Gastrocnemius medialis (tissue), 4 donors: Measurements from ENCODE around the gene POLR3C. TPM values are rescaled to one million over a fixed set of nuclear protein-coding genes. Genes with fewer than 3 reads are reported as not detected.

Experiments used
- ATAC-seq, 2 donors: fragments of 150-250 bp; one replicate each; pipeline ENCODE4 v1.9.1; 2016
- DNase-seq, 2 donors: peaks; one replicate each; pipeline ENCODE4 v3.0.0-alpha.2; 2019
- H3K27ac ChIP-seq, 4 donors: fragments of 200-600 bp; sonication (generic); 1 replicate in 1 of 4; 2 replicates in 3 of 4; pipeline ENCODE4 v1.5.1; 2016 to 2018; ENCODE audit warnings: mild to moderate bottlenecking in 2 of 4, moderate library complexity in 1 of 4
- H3K27me3 ChIP-seq, 3 donors: fragments of 200-600 bp; sonication (generic) in 2 of 3; 1 replicate in 1 of 3; 2 replicates in 2 of 3; pipeline versions ENCODE4 v1.5.1 to v1.6.0; 2016 to 2019; ENCODE audit warnings: mild to moderate bottlenecking in 1 of 3, moderate library complexity in 1 of 3
- H3K36me3 ChIP-seq, 2 donors: fragments of 200-600 bp; sonication (generic) in 1 of 2; one replicate each; pipeline ENCODE4 v1.5.1; 2017 to 2018
- H3K4me1 ChIP-seq, 2 donors: fragments of 200-600 bp; sonication (generic) in 1 of 2; one replicate each; pipeline ENCODE4 v1.5.1; 2016 to 2017; ENCODE audit warnings: mild to moderate bottlenecking in 2 of 2
- H3K4me3 ChIP-seq, 4 donors: fragments of 200-600 bp; sonication (generic) in 3 of 4; 1 replicate in 1 of 4; 2 replicates in 3 of 4; pipeline ENCODE4 v1.5.1; 2016 to 2019; ENCODE audit warnings: mild to moderate bottlenecking in 2 of 4
- H3K9me3 ChIP-seq, 3 donors: fragments of 200-600 bp; sonication (generic) in 2 of 3; 1 replicate in 1 of 3; 2 replicates in 2 of 3; pipeline ENCODE4 v1.5.1; 2016 to 2019
- CTCF ChIP-seq, 5 experiments: fragments of 450-650 bp in 3 of 5; fragments of 200-600 bp in 2 of 5; sonication (generic) in 2 of 5; IDR thresholded peaks in 4 of 5; conservative IDR thresholded peaks in 1 of 5; 1 replicate in 4 of 5; 2 replicates in 1 of 5; pipeline ENCODE4 v1.5.1; 2016 to 2019; ENCODE audit warnings: antibody characterized with exemption in 5 of 5, mild to moderate bottlenecking in 3 of 5, moderate library complexity in 3 of 5
- POLR2A ChIP-seq, 2 donors: fragments of 450-650 bp; IDR thresholded peaks; one replicate each; pipeline ENCODE4 v1.6.1; 2017; ENCODE audit warnings: antibody characterized with exemption in 2 of 2, mild to moderate bottlenecking in 2 of 2, moderate library complexity in 2 of 2
- in situ Hi-C, 4 donors: fragments of 200-750 bp; cut with MboI; loops; one replicate each; pipeline versions ENCODE4 v1.15.0 to v1.8.0; 2017; ENCODE audit warnings: low sequenced_read_pairs in 4 of 4
- intact Hi-C: fragments of 100-400 bp; cut with DNase I; formaldehyde crosslinking; loops from one replicate; pipeline ENCODE4 v1.15.1; 2023; ENCODE audit warnings: low total_unique reads
- total RNA-seq, 4 donors: library from RNA; depleted of rRNA; stranded (reverse); fragments of >200 nt; gene quantifications; one replicate each; pipeline versions ENCODE4 v1.1.0 to v1.2.3, GENCODE V29; 2016

The POLR3C gene
- total RNA-seq, 4 donors from 2014 or later = 23.0 to 27.8 (median 26.4) TPM

GRCh38 chr1:145782272-145783099 is 41.5 kb upstream of the POLR3C start:
- peaks cover 56 to 59% of the 10 kb centered on the region in 2 donors for H3K4me1 ChIP-seq
- peak; percentile 58 to 67 for ATAC-seq
- in situ Hi-C loops (no loop called here), intact Hi-C loops (no loop called here)
- H3K9me3 ChIP-seq = no peaks in the 10 kb centered on the region
- peaks cover 0 to 5% of the 10 kb centered on the region in 2 donors for H3K36me3 ChIP-seq
- TF ChIP-seq CTCF (IDR thresholded peaks at IDR 0.05 in 4 of 5, conservative IDR thresholded peaks at IDR 0.05 in 1 of 5) = no peak
- no peak for TF ChIP-seq POLR2A (IDR thresholded peaks at IDR 0.05)
- DNase-seq = no peak
- no peaks in the 10 kb centered on the region for H3K27me3 ChIP-seq
- H3K4me3 ChIP-seq = peak overlapping the region; percentile 7 to 58 (median 34)
- H3K27ac ChIP-seq = peak overlapping the region; percentile 77 to 86 (median 84)

- ATAC-seq (peak; percentile 29 to 38), DNase-seq (no peak)
- peak overlapping the region; percentile 7 to 58 (median 34) for H3K4me3 ChIP-seq
- peaks cover 43 to 46% of the 10 kb centered on the region in 2 donors for H3K4me1 ChIP-seq
- intact Hi-C loops (no loop called here), in situ Hi-C loops (no loop called here)
- H3K27me3 ChIP-seq = no peaks in the 10 kb centered on the region
- no peaks in the 10 kb centered on the region for H3K9me3 ChIP-seq
- peak overlapping the region; percentile 77 to 86 (median 84) for H3K27ac ChIP-seq
- TF ChIP-seq POLR2A (IDR thresholded peaks at IDR 0.05) (peak in 1 of 2 donors; percentile 67), CTCF (IDR thresholded peaks at IDR 0.05 in 4 of 5, conservative IDR thresholded peaks at IDR 0.05 in 1 of 5) (no peak)
- H3K36me3 ChIP-seq = peaks cover 0 to 11% of the 10 kb centered on the region in 2 donors
Observed at GRCh38 chr1:145784409-145784808, 39.6 kb upstream of the POLR3C start.

- in situ Hi-C loops = no loop called here
- intact Hi-C loops = no loop called here
- H3K4me1 ChIP-seq = peaks cover 42 to 44% of the 10 kb centered on the region in 2 donors
Observed at GRCh38 chr1:145785547-145785946, 38.5 kb upstream of the POLR3C start.

GRCh38 chr1:145786271-145786670 is 37.7 kb upstream of the POLR3C start:
- H3K36me3 ChIP-seq = peaks cover 0 to 11% of the 10 kb centered on the region in 2 donors
- peak overlapping the region; percentile 77 to 86 (median 84) for H3K27ac ChIP-seq
- in situ Hi-C loops = no loop called here
- peaks cover 35 to 38% of the 10 kb centered on the region in 2 donors for H3K4me1 ChIP-seq
- intact Hi-C loops = no loop called here
- no peak overlapping the region for H3K4me3 ChIP-seq
- H3K27me3 ChIP-seq = no peaks in the 10 kb centered on the region
- no peak for DNase-seq
- no peak for ATAC-seq
- no peak for TF ChIP-seq CTCF (IDR thresholded peaks at IDR 0.05 in 4 of 5, conservative IDR thresholded peaks at IDR 0.05 in 1 of 5)
- no peak for TF ChIP-seq POLR2A (IDR thresholded peaks at IDR 0.05)
- H3K9me3 ChIP-seq = no peaks in the 10 kb centered on the region

More at GRCh38 chr1:145785547-145785946, 38.5 kb upstream of the POLR3C start:
- Histone ChIP-seq H3K27me3 (no peaks in the 10 kb centered on the region), H3K27ac (peak overlapping the region; percentile 77 to 86 (median 84)), H3K36me3 (peaks cover 0 to 11% of the 10 kb centered on the region in 2 donors), H3K4me3 (no peak overlapping the region), H3K9me3 (no peaks in the 10 kb centered on the region)
- DNase-seq = no peak
- ATAC-seq = no peak
- no peak for TF ChIP-seq POLR2A (IDR thresholded peaks at IDR 0.05)
- no peak for TF ChIP-seq CTCF (IDR thresholded peaks at IDR 0.05 in 4 of 5, conservative IDR thresholded peaks at IDR 0.05 in 1 of 5)
